HCT116 (cell line): ENCODE data around the gene EML1. TPM values are rescaled to one million over a fixed set of nuclear protein-coding genes. Genes with fewer than 3 reads are reported as not detected.

ENCODE experiments used
- ATAC-seq: fragments of 200-7000 bp; cut with Tn5 transposase; 2 replicates; pipeline ENCODE4 v1.9.1; 2020; ENCODE audit warnings: mild to moderate bottlenecking, moderate library complexity
- BruUV-seq: library from RNA; stranded (reverse); fragments of 400-500 nt; replicated peaks from 2 replicates; lab custom pipeline; 2021; lab: Mats Ljungman, UMichigan
- CTCF ChIA-PET: fragments of 300-600 bp; sonication (Branson Sonifier 250); formaldehyde crosslinking; loops from one replicate; lab custom pipeline; 2021; ENCODE audit warnings: antibody characterized with exemption; lab: Charles Lee
- POLR2A ChIA-PET: fragments of 300-600, 350-600 bp; sonication (Branson Sonifier 250); formaldehyde crosslinking; loops from one replicate; lab custom pipeline; 2021; ENCODE audit warnings: antibody characterized with exemption; lab: Charles Lee
- RAD21 ChIA-PET, 2 experiments: fragments of 300-600 bp; sonication (Branson Sonifier 250); formaldehyde crosslinking; loops; one replicate each; lab custom pipeline; 2023; ENCODE audit warnings: low total read pairs in 2 of 2; ENCODE audit not compliant: uncharacterized antibody in 2 of 2, unreplicated experiment in 2 of 2, low non-redundant PET in 1 of 2; lab: Charles Lee
- DNase-seq: peaks from one replicate; pipeline ENCODE4 v3.0.0-alpha.2; 2010; ENCODE audit warnings: low read depth, low spot score
- H2AFZ ChIP-seq: fragments of 200-600 bp; shearing (Covaris generic), sonication (generic); 2 replicates; pipeline ENCODE4 v1.6.1; 2017; ENCODE audit warnings: low read depth, mixed run types, mixed read lengths, antibody characterized with exemption, low read length; ENCODE audit not compliant: poor library complexity, severe bottlenecking
- H3K27ac ChIP-seq: 2 replicates; pipeline ENCODE4 v1.5.1; 2012; ENCODE audit warnings: low read depth, low read length
- H3K27me3 ChIP-seq: fragments of 200-600 bp; sonication (generic); 2 replicates; pipeline ENCODE4 v1.6.1; 2016; ENCODE audit warnings: mixed run types, low read length, mixed read lengths; ENCODE audit not compliant: insufficient read depth
- H3K36me3 ChIP-seq, 2 experiments: fragments of 200-500 bp in 1 of 2; fragments of 200-600 bp in 1 of 2; sonication (Bioruptor generic) in 1 of 2; sonication (generic) in 1 of 2; 2 replicates each; pipeline versions ENCODE4 v1.5.1 to v1.6.1; 2014 to 2016; ENCODE audit warnings: low read length in 2 of 2, inconsistent platforms in 1 of 2, mixed read lengths in 1 of 2, mixed run types in 1 of 2; ENCODE audit not compliant: insufficient read depth in 2 of 2, control insufficient read depth in 1 of 2
- H3K4me1 ChIP-seq, 2 experiments: fragments of 200-600 bp in 1 of 2; sonication (generic) in 1 of 2; 2 replicates each; pipeline versions ENCODE4 v1.5.1 to v1.6.1; 2012 to 2017; ENCODE audit warnings: low read length in 2 of 2, inconsistent platforms in 1 of 2, mild to moderate bottlenecking in 1 of 2, mixed read lengths in 1 of 2, mixed run types in 1 of 2, moderate library complexity in 1 of 2; ENCODE audit not compliant: insufficient read depth in 2 of 2, control insufficient read depth in 1 of 2
- H3K4me2 ChIP-seq: fragments of 200-600 bp; sonication (generic); 2 replicates; pipeline ENCODE4 v1.6.1; 2017; ENCODE audit warnings: mixed run types, low read length, mixed read lengths
- H3K4me3 ChIP-seq, 2 experiments: fragments of 200-600 bp in 1 of 2; sonication (generic) in 1 of 2; replicated peaks in 1 of 2; 2 replicates each; pipeline ENCODE4 v1.5.1; 2011 to 2016; ENCODE audit warnings: low read length in 2 of 2, control low read depth in 1 of 2, low read depth in 1 of 2, mild to moderate bottlenecking in 1 of 2, mixed read lengths in 1 of 2, mixed run types in 1 of 2
- H3K79me2 ChIP-seq: fragments of 200-600 bp; sonication (generic); 2 replicates; pipeline ENCODE4 v1.6.1; 2017; ENCODE audit warnings: mild to moderate bottlenecking, mixed run types, low read length, moderate library complexity, mixed read lengths; ENCODE audit not compliant: insufficient read depth
- H3K9ac ChIP-seq: fragments of 200-600 bp; sonication (generic); 2 replicates; pipeline ENCODE4 v1.6.1; 2016; ENCODE audit warnings: low read length, mixed read lengths
- H3K9me2 ChIP-seq: fragments of 200-600 bp; sonication (generic), shearing (Covaris generic); 2 replicates; pipeline ENCODE4 v1.6.1; 2017; ENCODE audit warnings: mixed run types, mild to moderate bottlenecking, moderate library complexity; ENCODE audit not compliant: insufficient read depth
- H3K9me3 ChIP-seq, 2 experiments: fragments of 200-500 bp in 1 of 2; fragments of 200-600 bp in 1 of 2; sonication (Bioruptor generic) in 1 of 2; sonication (generic) in 1 of 2; 2 replicates each; pipeline ENCODE4 v1.6.1; 2014 to 2017; ENCODE audit warnings: low read length in 2 of 2, mixed read lengths in 2 of 2, inconsistent platforms in 1 of 2, low read depth in 1 of 2, mild to moderate bottlenecking in 1 of 2, mixed run types in 1 of 2, moderate library complexity in 1 of 2; ENCODE audit not compliant: control insufficient read depth in 1 of 2, insufficient read depth in 1 of 2
- H4K20me1 ChIP-seq: fragments of 200-600 bp; sonication (generic), shearing (Covaris generic); 2 replicates; pipeline ENCODE4 v1.6.1; 2017; ENCODE audit warnings: mixed run types, mild to moderate bottlenecking, moderate library complexity; ENCODE audit not compliant: insufficient read depth
- CBX3 ChIP-seq: IDR thresholded peaks from 2 replicates; pipeline ENCODE4 v1.6.1; 2012; ENCODE audit warnings: low read depth
- EZH2 ChIP-seq: fragments of 200-600 bp; sonication (generic); IDR thresholded peaks from 2 replicates; pipeline ENCODE4 v1.6.1; 2017; ENCODE audit warnings: antibody characterized with exemption, mixed run types
- FOSL1 ChIP-seq: IDR thresholded peaks from 2 replicates; pipeline ENCODE4 v1.6.1; 2012; ENCODE audit warnings: low read depth
- JUND ChIP-seq: IDR thresholded peaks from 2 replicates; pipeline ENCODE4 v1.6.1; 2012
- POLR2AphosphoS5 ChIP-seq: IDR thresholded peaks from 2 replicates; pipeline ENCODE4 v1.6.1; 2011; ENCODE audit warnings: mild to moderate bottlenecking, low read depth, low read length, moderate library complexity
- SIN3A ChIP-seq: IDR thresholded peaks from 2 replicates; pipeline ENCODE4 v1.6.1; 2012; ENCODE audit warnings: low read depth
- SRF ChIP-seq: IDR thresholded peaks from 2 replicates; pipeline ENCODE4 v1.6.1; 2012; ENCODE audit warnings: low read depth
- YY1 ChIP-seq: IDR thresholded peaks from 2 replicates; pipeline ENCODE4 v1.6.1; 2011; ENCODE audit warnings: low read length, low read depth, moderate library complexity, mild to moderate bottlenecking; ENCODE audit not compliant: insufficient replicate concordance; ENCODE audit errors: extremely low read depth
- intact Hi-C: fragments of 100-400 bp; cut with micrococcal nuclease; formaldehyde crosslinking; loops from 2 replicates; pipeline ENCODE4 v1.10.0; 2022
- total RNA-seq: library from RNA; stranded (reverse); gene quantifications from one replicate; pipeline ENCODE4 v1.2.1, GENCODE V29; 2021; ENCODE audit not compliant: unreplicated experiment
- TF ChIP-seq, protein P1 (sequence below): IDR thresholded peaks from 2 replicates; pipeline ENCODE4 v1.6.1; 2011; ENCODE audit warnings: mild to moderate bottlenecking, low read length, moderate library complexity; ENCODE audit not compliant: insufficient replicate concordance; ENCODE audit errors: extremely low read depth
- TF ChIP-seq, protein P2 (sequence below): IDR thresholded peaks from 2 replicates; pipeline ENCODE4 v1.6.1; 2012
- TF ChIP-seq, protein P3 (sequence below): IDR thresholded peaks from 2 replicates; pipeline ENCODE4 v1.6.1; 2012

The EML1 gene
- total RNA-seq, 1 experiment from 2014 or later: 7.4 TPM

DNA sequence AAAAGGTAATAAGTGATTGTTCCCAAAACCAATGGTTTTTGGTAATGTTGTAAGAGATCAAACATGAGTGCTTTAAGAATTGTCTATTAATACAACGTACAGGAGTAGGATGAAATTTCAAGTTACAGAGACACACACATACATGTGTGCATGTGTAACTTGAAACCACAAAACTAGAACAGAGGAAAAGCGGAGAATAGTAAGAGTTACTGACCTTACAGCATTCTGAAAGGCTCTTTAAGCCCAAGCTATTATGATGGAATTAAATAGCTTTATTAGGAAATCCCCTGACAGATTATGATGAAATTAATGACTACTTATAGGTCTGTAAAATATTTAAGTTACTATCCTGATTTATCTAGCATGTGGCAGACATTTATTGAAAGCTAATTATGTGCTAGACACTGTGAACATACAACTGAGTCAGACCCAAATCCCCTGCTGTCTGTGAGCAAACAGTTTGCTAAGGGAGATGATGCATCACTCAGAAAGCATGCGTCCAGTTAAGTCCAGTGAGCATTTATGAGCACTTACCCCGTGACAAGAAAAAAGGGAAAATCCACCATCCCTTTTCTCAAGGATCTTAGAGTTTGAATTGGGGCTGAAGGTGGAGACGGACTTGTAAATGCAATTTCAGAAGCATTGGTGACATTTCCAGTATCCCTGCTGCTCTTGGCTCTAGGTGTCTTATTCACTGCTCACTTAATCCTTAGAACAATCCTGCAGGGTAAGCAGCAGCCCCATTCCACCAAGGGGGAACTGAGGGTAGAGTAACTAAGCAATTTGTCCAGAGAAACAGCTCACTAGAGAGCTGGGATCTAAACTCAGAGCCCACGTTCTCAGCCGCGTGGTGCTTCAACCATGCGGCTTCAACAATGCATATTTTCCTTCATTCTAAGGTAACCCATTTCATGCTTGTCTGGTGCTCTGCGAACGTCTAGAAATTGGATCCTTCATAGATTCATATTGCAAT is 117.4 kb downstream of the EML1 start:
- H2AFZ ChIP-seq: no peak overlapping the region
- H3K36me3 ChIP-seq: no peaks in the 10 kb centered on the region
- H3K9ac ChIP-seq: no peak overlapping the region
- H3K4me1 ChIP-seq: peaks cover 0 to 9% of the 10 kb centered on the region in 2 experiments; a peak in 2 of 4 replicates
- no peaks in the 10 kb centered on the region for H3K9me3 ChIP-seq
- DNase-seq (no peak), ATAC-seq (0 out of 2 replicates have a peak, but pooled peaks have one; percentile 53)
- ChIA-PET POLR2A (no interaction called here), RAD21 (no interaction called here), CTCF (interaction anchor here (1.1 kb wide), 1 partner anchor 11 kb away, joined by 5 read pairs; no protein-coding TSS in a partner anchor)
- TF ChIP-seq FOSL1 (0 out of 2 replicates have a peak, but pooled peaks have one; percentile 17), YY1 (no peak)
- no peak overlapping the region for H3K27ac ChIP-seq
- intact Hi-C loops: no loop called here
- no peaks in the 10 kb centered on the region for H3K79me2 ChIP-seq
- BruUV-seq: no TSS peak
- no peaks in the 10 kb centered on the region for H3K9me2 ChIP-seq
- no peak overlapping the region for H3K4me3 ChIP-seq
- H3K4me2 ChIP-seq: peak overlapping the region; percentile 28
- no peaks in the 10 kb centered on the region for H4K20me1 ChIP-seq
- no peaks in the 10 kb centered on the region for H3K27me3 ChIP-seq

DNA sequence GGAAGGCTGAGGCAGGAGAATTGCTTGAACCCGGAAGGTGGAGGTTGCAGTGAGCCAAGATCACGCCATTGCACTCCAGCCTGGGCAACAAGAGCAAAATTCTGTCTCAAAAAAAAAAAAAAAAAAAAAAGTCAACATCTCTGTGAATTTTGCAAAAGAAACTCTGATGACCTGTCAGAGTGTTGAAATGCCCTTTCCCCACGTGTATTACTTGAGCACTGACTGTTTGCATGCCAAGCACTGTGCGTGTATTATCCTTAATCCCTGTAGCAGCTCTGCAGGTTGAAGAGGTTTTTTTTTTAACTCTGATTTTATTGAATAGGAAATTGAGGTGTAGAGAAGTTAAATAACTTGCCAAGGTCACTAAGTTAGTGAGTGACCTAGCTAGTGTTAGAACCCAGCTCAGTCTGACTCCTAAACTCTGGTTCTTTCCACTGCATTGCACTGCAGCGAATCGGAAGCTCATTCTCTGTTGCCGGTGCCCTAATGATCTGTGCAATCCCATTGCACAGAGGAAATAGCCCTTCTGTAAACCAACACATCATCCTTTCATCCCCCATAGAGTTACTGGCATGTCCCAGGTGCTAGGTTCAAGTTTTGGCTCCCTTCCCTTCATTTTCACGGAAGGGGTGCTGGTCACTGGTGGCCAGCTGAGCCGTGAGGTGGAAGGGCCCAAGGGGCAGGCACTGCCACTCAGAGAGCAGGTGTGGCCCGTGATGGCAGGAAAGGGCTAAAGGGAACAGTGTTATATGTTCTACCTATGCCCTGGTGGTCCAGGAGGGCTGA is 122.3 kb downstream of the EML1 start:
- Histone ChIP-seq H3K9me2 (no peaks in the 10 kb centered on the region), H3K27me3 (no peaks in the 10 kb centered on the region), H2AFZ (no peak overlapping the region), H3K36me3 (no peaks in the 10 kb centered on the region), H3K4me2 (no peak overlapping the region), H3K79me2 (no peaks in the 10 kb centered on the region), H3K9ac (no peak overlapping the region), H3K27ac (no peak overlapping the region), H3K9me3 (no peaks in the 10 kb centered on the region), H4K20me1 (no peaks in the 10 kb centered on the region), H3K4me1 (peaks cover 0 to 5% of the 10 kb centered on the region in 2 experiments; a peak in 2 of 4 replicates), H3K4me3 (no peak overlapping the region)
- POLR2A ChIA-PET: no interaction called here
- intact Hi-C loops: no loop called here
- DNase-seq (no peak), ATAC-seq (no peak)
- RAD21 ChIA-PET: no interaction called here
- CTCF ChIA-PET: no interaction called here
- no TSS peak for BruUV-seq
- TF ChIP-seq, protein P1, sequence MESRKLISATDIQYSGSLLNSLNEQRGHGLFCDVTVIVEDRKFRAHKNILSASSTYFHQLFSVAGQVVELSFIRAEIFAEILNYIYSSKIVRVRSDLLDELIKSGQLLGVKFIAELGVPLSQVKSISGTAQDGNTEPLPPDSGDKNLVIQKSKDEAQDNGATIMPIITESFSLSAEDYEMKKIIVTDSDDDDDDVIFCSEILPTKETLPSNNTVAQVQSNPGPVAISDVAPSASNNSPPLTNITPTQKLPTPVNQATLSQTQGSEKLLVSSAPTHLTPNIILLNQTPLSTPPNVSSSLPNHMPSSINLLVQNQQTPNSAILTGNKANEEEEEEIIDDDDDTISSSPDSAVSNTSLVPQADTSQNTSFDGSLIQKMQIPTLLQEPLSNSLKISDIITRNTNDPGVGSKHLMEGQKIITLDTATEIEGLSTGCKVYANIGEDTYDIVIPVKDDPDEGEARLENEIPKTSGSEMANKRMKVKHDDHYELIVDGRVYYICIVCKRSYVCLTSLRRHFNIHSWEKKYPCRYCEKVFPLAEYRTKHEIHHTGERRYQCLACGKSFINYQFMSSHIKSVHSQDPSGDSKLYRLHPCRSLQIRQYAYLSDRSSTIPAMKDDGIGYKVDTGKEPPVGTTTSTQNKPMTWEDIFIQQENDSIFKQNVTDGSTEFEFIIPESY: no peak
- TF ChIP-seq CBX3 (no peak), SIN3A (no peak), FOSL1 (no peak), POLR2AphosphoS5 (no peak), SRF (no peak), EZH2 (no peak), JUND (no peak)
- TF ChIP-seq, protein P2, sequence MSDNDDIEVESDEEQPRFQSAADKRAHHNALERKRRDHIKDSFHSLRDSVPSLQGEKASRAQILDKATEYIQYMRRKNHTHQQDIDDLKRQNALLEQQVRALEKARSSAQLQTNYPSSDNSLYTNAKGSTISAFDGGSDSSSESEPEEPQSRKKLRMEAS: no peak
- TF ChIP-seq, protein P3, sequence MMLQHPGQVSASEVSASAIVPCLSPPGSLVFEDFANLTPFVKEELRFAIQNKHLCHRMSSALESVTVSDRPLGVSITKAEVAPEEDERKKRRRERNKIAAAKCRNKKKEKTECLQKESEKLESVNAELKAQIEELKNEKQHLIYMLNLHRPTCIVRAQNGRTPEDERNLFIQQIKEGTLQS: no peak
